ENCODE data around the gene RPA3.

GRCh38 chr7:7617550-7617949 lies 100.9 kb downstream of the RPA3 start:
- TF ChIP-seq CTCF (optimal IDR thresholded peaks at IDR 0.05 in 1 of 3, IDR thresholded peaks at IDR 0.05 in 1 of 3, conservative IDR thresholded peaks at IDR 0.05 in 1 of 3; ENCODE audit: extremely low read depth in 1 of 3, insufficient read depth in 2 of 3, low read length in 3 of 3): no peak
- TF ChIP-seq EZH2 (IDR thresholded peaks at IDR 0.05; ENCODE audit: low read length): no peak
